Ishikawa (cell line): ENCODE measurements around the gene RMRP.

Experiments used
- CEBPB ChIP-seq: IDR thresholded peaks from 2 replicates; pipeline ENCODE4 v1.6.1; 2012
- CREB1 ChIP-seq: IDR thresholded peaks from 2 replicates; pipeline ENCODE4 v1.6.1; 2012; ENCODE audit warnings: low read depth
- EGR1 ChIP-seq: IDR thresholded peaks from 2 replicates; pipeline ENCODE4 v1.6.1; 2012
- EP300 ChIP-seq: IDR thresholded peaks from 2 replicates; pipeline ENCODE4 v1.6.1; 2012; ENCODE audit warnings: borderline replicate concordance
- FOXM1 ChIP-seq: IDR thresholded peaks from 2 replicates; pipeline ENCODE4 v1.6.1; 2012; ENCODE audit warnings: low read depth, borderline replicate concordance
- MAX ChIP-seq: IDR thresholded peaks from 2 replicates; pipeline ENCODE4 v1.6.1; 2012
- NFIC ChIP-seq: IDR thresholded peaks from 2 replicates; pipeline ENCODE4 v1.6.1; 2012
- RAD21 ChIP-seq: IDR thresholded peaks from 2 replicates; pipeline ENCODE4 v1.6.1; 2012; ENCODE audit warnings: low read depth
- REST ChIP-seq: IDR thresholded peaks from 2 replicates; pipeline ENCODE4 v1.6.1; 2012; ENCODE audit warnings: low read depth, mild to moderate bottlenecking
- TAF1 ChIP-seq: IDR thresholded peaks from 2 replicates; pipeline ENCODE4 v1.6.1; 2012; ENCODE audit warnings: low read depth, mild to moderate bottlenecking
- TCF12 ChIP-seq: IDR thresholded peaks from 2 replicates; pipeline ENCODE4 v1.6.1; 2012; ENCODE audit warnings: low read depth
- TEAD4 ChIP-seq: IDR thresholded peaks from 2 replicates; pipeline ENCODE4 v1.6.1; 2012
- USF1 ChIP-seq: IDR thresholded peaks from 2 replicates; pipeline ENCODE4 v1.6.1; 2012
- YY1 ChIP-seq: IDR thresholded peaks from 2 replicates; pipeline ENCODE4 v1.6.1; 2012; ENCODE audit warnings: low read depth
- ZBTB7A ChIP-seq: IDR thresholded peaks from 2 replicates; pipeline ENCODE4 v1.6.1; 2012; ENCODE audit warnings: low read depth

The RMRP gene

GRCh38 chr9:35652829-35653209 lies 5.0 kb downstream of the RMRP start:
- TF ChIP-seq EGR1 (no peak), USF1 (no peak), TCF12 (no peak), REST (no peak), CREB1 (no peak)

DNA sequence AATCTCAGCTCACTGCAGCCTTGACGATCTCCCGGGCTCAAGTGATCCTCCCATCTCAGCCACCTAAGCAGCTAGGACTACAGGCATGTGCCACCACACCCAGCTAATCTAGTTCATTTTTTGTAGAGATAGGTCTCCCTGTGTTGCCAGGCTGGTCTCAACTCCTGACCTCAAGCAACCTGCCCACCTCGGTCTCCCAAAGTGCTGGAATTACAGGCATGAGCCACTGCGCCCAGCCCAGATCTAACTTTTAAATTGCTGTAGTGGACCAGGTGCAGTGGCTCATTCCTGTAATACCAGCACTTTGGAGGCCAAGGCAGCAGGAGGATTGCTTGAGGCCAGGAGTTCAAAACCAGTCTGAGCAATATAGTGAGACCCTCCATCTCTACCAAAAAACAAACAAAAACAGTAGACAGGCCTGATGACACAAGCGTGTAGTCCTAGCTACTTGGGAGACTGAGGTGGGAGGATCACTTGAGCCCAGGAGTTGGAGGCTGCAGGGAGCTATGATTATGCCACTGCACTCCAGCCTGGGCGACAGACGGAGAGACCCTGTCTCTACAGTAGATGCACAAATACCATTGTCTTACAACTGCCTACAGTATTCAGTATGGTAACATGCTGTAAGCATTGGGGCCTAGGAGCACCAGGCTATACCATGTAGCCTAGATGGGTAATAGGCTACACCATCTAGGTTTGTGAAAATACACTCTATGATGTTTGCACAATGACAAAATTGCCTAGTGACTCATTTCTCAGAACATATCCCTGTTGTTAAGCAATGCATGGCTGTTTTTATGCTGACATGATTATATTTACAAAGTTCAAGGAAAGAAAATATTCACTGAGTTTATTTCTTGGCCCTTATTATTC lies 5.6 kb downstream of the RMRP start:
- TF ChIP-seq TEAD4 (no peak), REST (no peak), RAD21 (no peak), EGR1 (no peak), MAX (no peak), ZBTB7A (no peak)

GRCh38 chr9:35650341-35651158 lies 7.3 kb downstream of the RMRP start, which contains the start of gene SIT1:
SIT1 (minus strand) TSS chr9:35650931; CDS start chr9:35650853, 78 bp downstream.
- TF ChIP-seq TAF1 (no peak), EP300 (no peak), FOXM1 (no peak), TCF12 (no peak), NFIC (no peak), TEAD4 (no peak), USF1 (no peak), MAX (no peak), YY1 (no peak), CEBPB (no peak), RAD21 (no peak), REST (no peak), EGR1 (no peak), ZBTB7A (no peak)
